Fibroblast of the conjunctiva (primary cell): ENCODE results near the gene RASGRF2.

Experiments
- DNase-seq: peaks from one replicate; pipeline ENCODE4 v3.0.0-alpha.2; 2010; ENCODE audit warnings: low read depth

RASGRF2 gene

DNA sequence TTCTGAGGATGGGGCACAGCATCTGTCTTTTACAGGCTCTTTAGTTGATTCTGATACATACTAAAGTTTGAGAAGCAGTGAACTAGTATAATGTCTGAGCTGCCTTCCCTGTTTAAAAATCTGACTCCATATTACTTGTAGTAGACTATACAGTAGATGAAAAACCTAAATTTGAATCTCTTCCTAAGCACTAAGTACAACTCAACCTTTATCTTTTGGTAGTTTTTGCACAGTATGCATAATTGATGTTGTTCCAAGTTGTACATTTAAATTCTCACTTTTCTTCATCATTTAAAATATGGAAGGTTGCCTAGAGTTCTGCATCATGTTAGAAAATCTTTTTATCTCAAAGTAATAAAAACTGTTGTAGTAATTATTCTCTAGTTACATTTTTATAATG is 174.4 kb downstream of the RASGRF2 start:
- DNase-seq: no peak

DNA sequence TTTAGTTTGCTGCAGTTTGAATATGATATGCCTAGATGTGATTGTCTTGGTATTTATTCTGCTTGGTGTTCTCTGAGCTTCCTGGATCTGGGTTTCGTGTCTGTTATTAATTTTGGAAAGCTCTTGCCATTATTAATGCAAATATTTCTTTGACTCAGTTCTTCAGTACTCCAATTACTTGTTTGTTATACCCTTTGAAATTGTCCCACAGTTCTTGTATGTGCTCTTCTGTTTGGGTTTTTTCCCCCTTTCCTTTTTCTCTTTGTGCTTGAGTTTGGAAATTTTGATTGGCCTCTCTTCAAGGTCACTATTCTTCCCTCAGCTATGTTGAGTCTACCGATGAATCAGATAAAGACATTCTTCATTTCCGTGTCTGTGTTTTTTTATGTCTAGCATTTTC is 176.4 kb downstream of the RASGRF2 start:
- no peak for DNase-seq

DNA sequence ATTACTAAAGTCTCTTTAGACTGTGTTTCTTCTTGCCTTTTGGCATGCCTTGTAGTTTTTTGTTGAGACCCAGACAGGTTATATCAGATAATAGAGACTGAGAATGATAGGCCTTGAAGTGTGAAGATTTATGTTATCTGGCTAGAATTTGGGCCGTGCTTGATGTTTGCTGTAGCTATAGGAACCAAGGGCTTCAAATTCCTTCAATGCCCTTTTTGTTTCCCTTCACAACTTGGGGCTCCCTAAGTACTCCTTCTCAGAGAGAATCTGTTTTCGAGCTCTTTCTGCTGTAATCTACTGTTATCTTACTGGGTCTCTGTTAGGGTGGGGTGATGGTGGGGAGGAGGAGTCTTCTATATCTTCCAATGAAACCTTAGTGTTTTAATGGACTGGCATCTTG is 177.7 kb downstream of the RASGRF2 start:
- DNase-seq: no peak

DNA sequence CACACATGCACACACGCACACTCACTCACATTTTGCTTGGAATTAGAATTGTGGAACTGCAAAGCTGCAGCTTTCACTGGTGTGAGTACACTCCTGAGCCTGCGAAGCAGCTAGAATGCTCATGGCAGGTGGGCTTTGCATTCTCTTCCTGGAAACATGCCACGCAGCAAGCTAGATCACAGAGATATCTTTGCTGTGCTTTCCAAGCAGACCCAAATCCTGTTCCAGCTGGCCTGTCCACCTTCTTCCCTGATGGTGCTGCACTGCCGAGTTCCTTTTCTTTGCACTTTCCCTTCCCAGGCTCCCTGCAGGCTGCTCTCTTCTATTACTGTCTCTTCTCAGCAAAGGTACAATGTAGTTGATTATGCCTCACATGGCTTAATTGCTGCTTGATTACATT is 180.3 kb downstream of the RASGRF2 start:
- DNase-seq: no peak

DNA sequence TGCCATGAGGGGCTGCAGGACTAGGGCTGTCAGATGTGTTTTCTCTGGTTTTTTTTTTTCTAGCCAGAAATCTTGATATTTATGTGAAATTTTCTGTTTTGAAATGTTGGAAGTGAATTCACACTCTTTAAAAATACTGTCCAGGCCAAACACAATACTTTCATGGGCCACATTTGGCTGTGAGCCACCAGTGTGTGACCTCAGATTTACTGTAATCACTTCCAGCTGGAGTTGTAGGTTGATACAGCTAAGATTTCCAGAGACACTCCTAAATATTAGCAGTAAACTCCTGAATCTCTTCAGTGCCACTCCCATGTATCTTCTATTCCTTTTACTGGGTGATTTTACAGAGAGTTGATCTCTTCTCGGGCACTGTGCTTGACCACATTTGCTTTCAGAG is 180.8 kb downstream of the RASGRF2 start:
- peak; percentile 64 for DNase-seq

DNA sequence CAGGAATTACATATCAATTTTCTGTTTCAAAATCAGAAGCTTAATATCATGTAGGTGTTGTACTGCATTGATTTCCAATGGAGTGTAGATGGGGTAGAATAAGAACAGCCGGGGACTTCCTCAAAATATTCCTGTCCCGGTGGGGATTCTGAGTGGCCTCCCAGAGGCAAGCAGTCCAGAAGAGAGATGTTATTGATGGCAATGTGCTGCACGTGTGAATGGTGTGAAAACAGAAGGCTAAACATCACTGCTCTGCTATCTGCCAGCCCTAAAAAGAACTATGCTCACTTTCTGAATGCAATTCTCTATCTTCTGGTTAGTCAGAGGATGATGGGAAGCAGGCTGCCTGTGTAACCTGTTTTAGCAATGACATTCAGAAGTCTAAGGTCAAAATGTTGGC is 181.9 kb downstream of the RASGRF2 start:
- DNase-seq: no peak

DNA sequence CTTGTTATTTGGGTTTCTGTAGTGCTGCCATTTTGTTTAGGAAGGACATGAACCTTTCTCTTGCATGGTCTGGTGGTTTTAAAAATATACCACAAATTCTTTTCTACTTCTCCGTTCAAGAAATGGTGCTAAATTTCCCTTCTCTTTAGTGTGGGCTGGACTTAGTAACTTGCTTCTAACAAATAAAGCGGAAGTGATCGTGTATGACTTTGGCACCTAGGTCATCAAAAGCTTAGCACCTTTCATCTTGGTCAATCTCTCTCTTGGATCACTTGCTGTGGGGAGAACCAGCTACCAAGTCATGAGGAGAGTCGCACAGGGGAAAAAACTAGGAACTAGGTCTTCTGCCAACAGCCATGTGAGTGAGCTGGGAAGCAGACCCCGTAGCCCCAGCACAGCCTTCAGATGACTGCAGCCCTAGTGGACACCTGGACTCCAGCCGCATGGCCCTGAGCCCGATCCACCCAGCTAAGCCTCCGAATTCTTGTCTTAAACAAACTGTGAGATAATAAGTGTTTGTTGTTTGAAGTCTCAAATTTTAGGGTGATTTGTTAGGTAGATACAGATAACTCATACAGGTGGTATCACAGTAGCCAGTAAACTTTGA is 185.3 kb downstream of the RASGRF2 start:
- DNase-seq: no peak

DNA sequence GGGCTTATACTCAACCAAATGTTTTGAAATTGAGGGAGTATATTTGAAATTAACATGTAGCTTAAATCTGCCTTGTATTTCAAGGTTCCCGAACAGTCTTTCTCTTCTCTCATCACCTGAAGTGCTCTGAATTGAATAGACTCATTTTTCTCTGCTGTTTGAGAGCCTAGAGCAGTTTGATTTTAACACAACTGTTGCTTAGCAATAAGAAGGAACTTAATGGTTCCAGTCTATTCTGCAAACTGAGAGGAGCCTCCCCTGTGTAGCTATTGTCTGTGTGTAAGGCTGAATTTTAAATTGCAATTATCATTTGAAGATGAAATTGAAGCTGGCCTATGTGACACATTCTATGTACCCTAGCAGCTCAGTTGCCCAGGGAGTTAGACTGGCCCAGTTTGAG is 185.9 kb downstream of the RASGRF2 start:
- no peak for DNase-seq

DNA sequence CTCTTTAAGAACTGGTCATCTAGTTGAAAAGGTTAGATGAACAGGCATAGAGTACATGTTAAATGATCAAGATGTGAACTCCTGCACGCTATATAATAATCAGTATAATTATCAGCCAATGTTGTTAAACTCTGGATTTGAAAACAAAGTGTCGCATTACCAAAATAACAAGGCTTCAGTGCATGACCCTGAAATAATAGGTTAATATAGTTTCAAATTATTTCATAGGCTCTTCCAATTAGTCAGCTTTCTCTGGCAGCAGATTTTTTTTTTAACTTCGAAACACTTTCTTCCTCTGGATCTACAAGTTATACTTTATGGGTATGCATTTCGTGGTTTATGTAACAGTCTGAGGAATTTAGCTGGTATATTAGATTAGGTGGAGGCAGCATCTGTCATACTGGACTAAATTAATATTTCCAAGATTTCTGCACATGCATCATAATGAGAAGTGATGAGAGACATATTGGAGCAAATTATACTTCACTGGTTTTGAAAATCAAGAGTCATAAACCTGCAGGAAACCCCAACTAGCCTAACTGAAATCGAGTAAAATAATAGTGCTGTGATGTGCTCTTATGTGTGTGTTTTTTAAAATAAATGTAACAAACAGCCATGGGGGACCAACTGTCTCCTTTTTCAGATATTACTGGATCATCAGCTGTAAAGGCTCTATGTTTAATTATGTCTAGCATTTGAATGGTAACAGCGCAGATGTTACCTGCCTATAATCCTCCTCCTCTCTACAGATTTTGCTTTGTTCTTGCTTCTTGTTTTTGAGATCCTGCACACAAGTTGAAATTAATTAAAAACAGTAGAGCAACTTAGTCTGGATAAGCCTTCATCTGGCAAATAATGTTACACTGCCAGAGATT is 187.1 kb downstream of the RASGRF2 start:
- no peak for DNase-seq

DNA sequence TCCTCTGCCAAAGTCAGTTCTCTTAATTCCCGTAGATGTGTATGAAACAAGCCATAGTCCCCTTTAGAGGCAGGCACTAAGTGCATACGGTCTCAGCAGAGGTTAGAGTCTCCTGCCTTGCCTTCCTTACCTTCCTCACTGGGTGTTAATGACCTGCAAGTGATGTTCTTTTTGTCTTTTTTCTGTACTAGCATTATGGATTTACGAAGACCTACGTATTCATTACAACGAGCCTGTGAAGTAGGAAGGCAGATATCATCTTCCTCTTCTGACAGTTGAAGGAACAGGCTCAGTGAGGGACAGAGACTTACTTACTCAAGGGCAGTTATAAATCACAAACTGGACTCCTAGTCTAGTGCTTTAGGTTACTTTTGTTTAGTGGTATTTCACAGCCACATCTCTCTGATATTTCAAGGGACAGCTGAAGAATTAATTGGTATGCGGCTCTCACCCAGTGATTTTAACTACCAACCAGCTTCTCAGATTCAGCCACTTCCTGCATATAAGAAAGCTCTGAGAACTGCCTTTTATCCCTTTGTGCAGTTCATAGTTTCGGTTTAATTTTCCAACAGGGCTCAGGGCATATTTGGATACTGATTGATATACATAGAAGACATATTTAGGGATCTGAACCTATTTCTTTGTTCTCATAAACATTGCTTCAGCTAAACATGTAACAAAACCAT is 187.9 kb downstream of the RASGRF2 start:
- no peak for DNase-seq

DNA sequence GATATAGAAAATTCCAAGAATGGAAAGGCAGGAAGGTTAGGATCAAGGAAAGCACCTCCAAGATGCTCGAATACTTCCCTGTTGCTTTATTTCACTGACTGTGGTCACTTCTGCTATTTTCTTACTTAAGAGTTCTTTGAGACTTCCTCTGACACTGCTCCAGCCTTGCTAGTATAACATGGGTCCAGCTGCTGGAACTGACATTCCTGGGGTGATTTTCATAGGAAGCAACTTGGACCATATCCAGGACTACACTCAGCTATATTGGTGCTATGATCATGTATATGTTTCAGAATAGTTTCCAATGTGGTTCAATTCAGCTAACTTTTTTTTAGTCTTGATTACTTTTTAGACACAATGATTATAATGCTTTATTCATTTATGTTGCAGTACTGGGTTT is 191.4 kb downstream of the RASGRF2 start:
- DNase-seq: no peak

DNA sequence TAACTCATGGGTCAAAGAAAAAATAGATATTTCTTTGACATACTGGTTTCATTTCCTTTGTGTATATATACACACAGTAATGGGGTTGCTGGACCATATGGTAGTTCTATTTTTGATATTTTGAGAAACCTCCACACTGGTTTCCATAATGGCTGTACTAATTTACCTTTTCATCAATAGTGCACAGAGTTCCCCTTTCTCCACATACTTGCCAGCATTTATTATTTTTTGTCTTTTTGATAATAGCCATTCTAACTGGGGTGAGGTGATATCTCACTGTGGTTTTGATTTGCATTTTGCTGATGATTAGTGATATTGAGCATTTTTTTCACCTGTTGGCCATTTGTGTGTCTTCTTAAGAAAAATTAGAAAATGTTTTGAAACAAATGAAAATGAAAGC is 194.6 kb downstream of the RASGRF2 start:
- no peak for DNase-seq

DNA sequence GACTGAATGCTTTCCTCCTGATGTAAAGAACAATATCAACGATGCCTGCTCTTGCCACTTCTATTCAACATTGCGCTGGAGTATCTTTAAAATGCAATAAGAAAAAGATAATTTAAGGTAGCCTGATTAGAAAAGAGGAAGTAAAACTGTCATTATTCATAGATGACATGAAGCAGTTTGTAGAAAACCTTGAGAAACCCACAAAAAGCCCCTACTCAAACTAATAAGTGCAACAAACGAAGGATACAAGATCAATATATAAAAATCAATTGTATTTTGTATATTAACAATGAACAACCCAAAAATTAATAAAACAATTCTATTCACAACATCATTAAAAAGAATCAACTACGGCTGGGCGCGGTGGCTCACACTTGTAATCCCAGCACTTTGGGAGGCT is 196.6 kb downstream of the RASGRF2 start:
- no peak for DNase-seq

DNA sequence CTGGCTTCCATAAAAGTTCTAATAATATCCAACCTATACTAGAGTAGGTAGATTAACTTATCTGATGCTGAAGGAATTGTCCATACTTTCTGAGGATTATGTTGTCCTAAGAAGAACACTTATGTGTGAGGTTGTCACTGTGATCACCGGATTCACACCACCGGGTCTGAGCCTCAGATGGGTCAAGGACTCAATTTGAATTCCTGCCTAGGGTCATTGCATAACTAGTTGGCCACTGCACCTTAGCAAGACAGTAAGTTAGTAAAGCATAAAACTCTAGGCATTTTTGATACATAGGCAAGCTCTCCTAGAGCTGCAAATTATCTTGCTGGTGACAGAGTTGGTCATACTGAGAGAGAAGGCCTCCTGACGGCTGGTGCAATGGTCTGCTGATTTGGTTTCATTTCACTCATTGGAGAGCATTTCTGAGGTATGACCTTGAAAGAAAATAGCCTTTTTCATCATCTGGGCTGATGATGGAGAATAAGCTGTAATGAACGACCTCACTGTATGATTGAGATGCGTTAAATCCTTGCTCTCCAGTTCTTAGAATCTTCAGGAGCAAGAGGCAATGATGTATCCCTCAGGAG is 200.9 kb downstream of the RASGRF2 start:
- no peak for DNase-seq

DNA sequence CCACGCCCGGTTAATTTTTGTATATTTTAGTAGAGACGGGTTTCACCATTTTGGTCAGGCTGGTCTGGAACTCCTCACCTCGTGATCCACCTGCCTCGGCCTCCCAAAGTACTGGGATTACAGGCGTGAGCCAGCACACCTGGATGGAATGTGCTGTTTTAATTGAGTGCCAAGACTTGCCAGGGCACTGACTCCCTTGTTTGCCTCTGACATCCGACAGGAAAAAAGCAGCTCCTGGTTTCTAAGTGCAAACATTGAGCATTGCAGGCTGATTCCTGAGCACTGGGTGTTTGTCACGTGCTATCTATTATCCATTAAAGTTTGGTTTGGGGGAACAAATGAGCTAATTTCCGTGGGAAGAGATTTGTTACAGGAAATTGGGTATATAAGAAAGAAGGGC is 202.3 kb downstream of the RASGRF2 start:
- DNase-seq: no peak

DNA sequence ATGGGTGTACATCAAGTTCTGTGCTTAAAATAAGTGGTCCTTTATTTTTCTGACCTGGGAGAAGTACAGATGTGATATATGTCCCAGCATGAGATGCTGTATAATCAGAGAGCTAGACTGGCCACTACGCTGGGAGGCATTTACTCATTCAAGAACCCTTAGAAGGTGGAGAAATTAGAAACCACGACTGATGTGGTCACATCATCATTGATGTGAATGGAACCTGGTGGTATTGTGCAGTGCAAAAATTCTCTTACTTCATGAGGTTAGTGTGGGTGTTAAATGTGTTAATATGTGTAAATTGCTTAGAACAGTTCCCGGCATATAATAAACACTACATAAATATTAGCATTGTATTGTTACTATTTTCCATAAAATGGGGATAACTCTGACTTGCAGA is 203.5 kb downstream of the RASGRF2 start:
- DNase-seq: no peak

DNA sequence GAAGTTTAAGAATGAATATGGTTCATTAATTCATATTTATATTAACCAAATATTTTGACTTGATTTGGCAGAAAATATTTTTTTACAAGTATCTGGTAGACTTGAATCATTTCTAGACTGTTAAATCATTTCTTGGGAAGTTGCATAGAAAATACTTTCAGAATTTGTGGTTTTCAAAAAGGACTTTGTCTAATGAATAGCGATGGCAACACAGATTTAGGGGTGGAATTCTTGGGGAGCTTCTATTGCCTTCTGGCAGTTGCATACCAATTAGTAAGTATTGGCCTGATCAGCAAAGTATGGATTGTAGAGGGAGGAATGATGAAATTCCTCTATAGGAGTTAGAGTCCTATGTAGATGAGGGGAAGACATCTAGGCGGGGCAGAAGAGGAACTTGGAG is 204.3 kb downstream of the RASGRF2 start:
- no peak for DNase-seq

DNA sequence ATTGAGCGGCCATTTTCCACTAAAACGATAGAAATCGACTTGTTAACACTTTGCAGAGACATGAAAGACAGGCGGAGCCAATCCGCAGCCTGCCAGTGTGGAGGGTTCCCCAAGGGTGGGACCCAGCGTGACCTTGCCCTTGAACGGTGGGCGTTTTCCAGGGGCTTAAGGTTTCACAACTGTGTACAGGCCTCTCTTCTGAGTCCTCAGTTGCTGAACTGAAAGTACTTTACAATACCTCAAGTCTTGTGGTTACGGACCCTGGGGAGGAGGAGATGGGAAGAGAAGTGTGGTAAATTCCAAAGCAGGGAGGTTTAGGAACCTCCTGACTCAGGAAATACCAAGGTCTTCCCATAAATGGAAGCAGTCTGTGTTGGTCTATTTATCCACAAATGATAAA is 204.8 kb downstream of the RASGRF2 start:
- DNase-seq: no peak

DNA sequence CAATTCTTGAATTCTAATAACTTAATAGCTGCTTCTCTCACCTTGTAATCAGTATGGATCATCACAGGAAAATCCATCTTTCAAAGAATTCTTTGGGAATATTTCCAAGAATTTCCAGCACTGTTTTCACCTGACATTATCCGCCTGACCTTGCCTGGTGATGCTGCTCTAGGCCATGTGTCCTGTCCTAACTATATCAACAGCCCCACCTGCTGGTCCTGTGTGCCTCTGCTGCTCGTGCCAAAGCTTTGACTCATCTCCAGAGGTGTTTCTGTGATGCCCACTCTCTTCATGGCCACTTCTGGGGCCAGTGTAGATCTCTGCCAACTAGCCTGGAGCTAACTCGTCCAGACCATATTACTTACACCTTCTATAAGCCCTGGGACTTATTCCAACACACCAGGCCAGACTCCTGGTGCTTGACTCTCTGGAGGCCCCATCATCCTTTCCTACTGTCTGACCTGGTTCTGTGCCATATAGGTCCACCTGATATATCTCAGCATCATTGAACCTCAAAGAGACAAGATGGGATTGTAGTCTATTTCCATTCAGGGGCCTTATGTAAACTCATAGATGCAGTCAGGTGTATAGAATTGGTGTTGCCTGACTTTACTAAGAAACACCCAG is 205.4 kb downstream of the RASGRF2 start:
- peak; percentile 43 for DNase-seq

DNA sequence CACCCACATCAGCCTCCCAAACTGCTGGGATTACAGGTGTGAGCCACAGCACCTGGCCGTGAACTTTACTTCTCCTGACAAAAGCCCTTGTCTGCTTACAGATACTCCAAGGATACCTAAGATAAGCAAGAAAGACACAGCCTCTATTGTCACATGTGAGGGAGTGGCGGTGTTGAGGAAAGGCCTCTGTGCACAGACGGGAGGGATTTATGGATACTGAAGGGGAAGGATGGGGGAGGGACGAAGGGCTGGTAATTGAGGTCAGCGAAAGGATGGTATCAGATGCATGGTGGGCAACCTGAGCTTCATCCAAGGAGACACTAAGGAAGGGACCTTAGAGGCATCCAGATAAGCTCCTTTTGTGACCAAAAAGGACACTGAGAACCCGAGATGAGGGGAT is 206.3 kb downstream of the RASGRF2 start:
- DNase-seq: no peak

DNA sequence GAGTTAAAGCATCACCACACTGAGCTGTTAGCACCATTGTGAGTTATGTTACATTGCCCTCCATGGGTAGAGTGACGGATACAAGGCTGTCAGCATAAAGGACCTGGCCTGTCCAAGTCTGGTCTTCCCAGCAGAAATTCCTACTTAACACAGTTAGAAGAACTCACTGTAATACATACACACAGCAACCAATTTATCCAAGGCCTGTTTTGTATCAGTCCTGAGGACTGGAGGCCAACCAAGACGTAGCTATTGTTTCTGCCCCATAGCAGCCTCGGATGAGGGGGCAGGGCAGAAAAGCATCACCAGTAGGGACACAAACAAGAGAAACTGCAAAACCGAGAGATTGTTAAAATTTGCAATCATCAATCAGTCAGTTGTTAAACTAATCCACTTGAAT is 206.9 kb downstream of the RASGRF2 start:
- DNase-seq: no peak

DNA sequence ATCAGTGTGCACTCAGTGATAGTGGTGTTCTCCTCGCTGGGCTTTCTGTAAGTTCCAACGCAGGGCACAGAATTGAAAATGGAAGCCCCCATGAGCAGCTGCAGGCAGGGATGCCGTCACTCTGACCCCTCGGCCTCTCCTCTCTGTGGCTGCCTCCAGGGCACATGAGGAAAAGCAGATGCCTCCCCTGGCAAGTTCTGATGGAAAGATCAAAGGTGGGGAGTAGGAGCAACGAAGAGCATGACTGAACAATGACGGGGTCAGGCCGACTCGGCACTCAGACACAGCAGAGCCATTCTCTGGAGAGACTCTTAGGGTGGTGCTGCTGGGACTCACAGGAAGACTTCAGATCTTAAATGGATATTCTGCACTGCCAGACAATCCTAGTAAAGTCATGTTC is 207.4 kb downstream of the RASGRF2 start:
- no peak for DNase-seq
